ENCODE results near the gene YAE1. TPM values are rescaled to one million over a fixed set of nuclear protein-coding genes. Genes with fewer than 3 reads are reported as not detected.

The YAE1 gene
- total RNA-seq (2022; extraction: Qiagen RNA extraction; ENCODE audit: low read depth) = 15.1 to 29.8 TPM (median 20.1 TPM) in 5 replicates

GRCh38 chr7:39566023-39566921, at the start of gene YAE1:
Gene YAE1, plus strand, starts transcription at chr7:39566404. Its CDS starts 15 bp downstream, at chr7:39566419.

Other genes with a start within 250 kb of the YAE1 start
- 28.7 to 40.3 TPM (median 34.7 TPM) in 5 replicates for gene RALA, start 57.2 kb downstream of the YAE1 start, total RNA-seq (2022; extraction: Qiagen RNA extraction; ENCODE audit: low read depth)